DND-41 (cell line): ENCODE results near the gene SPOPL.

Source experiments
- ATAC-seq: fragments of 200-7000 bp; cut with Tn5 transposase; 3 replicates; pipeline ENCODE4 v1.9.1; 2021; ENCODE audit warnings: low read depth; ENCODE audit not compliant: insufficient read depth
- DNase-seq: peaks from one replicate; pipeline ENCODE4 v3.0.0-alpha.2; 2020
- H2AFZ ChIP-seq: 2 replicates; pipeline ENCODE4 v1.6.0; 2012; ENCODE audit warnings: low read depth, low read length
- H3K27ac ChIP-seq: 2 replicates; pipeline ENCODE4 v1.5.1; 2012; ENCODE audit warnings: low read length, inconsistent platforms
- H3K27me3 ChIP-seq: fragments of 200-600 bp; sonication (generic); 2 replicates; pipeline ENCODE4 v1.6.0; 2012; ENCODE audit warnings: low read length, mild to moderate bottlenecking, inconsistent platforms; ENCODE audit not compliant: insufficient read depth, poor library complexity
- H3K36me3 ChIP-seq: 2 replicates; pipeline ENCODE4 v1.5.1; 2012; ENCODE audit warnings: low read length, inconsistent platforms; ENCODE audit not compliant: insufficient read depth
- H3K4me1 ChIP-seq: 2 replicates; pipeline ENCODE4 v1.5.1; 2012; ENCODE audit warnings: mild to moderate bottlenecking, low read length; ENCODE audit not compliant: insufficient read depth
- H3K4me2 ChIP-seq: 2 replicates; pipeline ENCODE4 v1.6.0; 2012; ENCODE audit warnings: mild to moderate bottlenecking, moderate library complexity, low read length, inconsistent platforms; ENCODE audit not compliant: insufficient read depth
- H3K4me3 ChIP-seq, 2 experiments: fragments of 200-600 bp in 1 of 2; shearing (Covaris generic) in 1 of 2; 2 replicates each; pipeline ENCODE4 v1.5.1; 2012 to 2016; ENCODE audit warnings: inconsistent platforms in 2 of 2, low read length in 2 of 2, mild to moderate bottlenecking in 2 of 2, low read depth in 1 of 2, moderate library complexity in 1 of 2
- H3K79me2 ChIP-seq: 2 replicates; pipeline ENCODE4 v1.6.0; 2012; ENCODE audit warnings: low read length, inconsistent platforms; ENCODE audit not compliant: insufficient read depth
- H3K9ac ChIP-seq: 2 replicates; pipeline ENCODE4 v1.6.0; 2012; ENCODE audit warnings: low read depth, mild to moderate bottlenecking, inconsistent platforms, low read length, moderate library complexity
- H3K9me3 ChIP-seq: 2 replicates; pipeline ENCODE4 v1.5.1; 2012; ENCODE audit warnings: low read length, moderate library complexity, mild to moderate bottlenecking, inconsistent platforms; ENCODE audit not compliant: insufficient read depth, severe bottlenecking
- H4K20me1 ChIP-seq: 2 replicates; pipeline ENCODE4 v1.6.0; 2012; ENCODE audit warnings: low read length; ENCODE audit not compliant: insufficient read depth
- CTCF ChIP-seq: IDR thresholded peaks from 2 replicates; pipeline ENCODE4 v1.5.1; 2012; ENCODE audit warnings: borderline replicate concordance, low read length, moderate library complexity, mild to moderate bottlenecking; ENCODE audit not compliant: poor library complexity, severe bottlenecking; ENCODE audit errors: extremely low read depth
- EZH2 ChIP-seq: IDR thresholded peaks from 3 replicates; pipeline ENCODE4 v1.6.1; 2012; ENCODE audit warnings: borderline replicate concordance, low read depth, mild to moderate bottlenecking, moderate library complexity, low read length, inconsistent platforms; ENCODE audit not compliant: severe bottlenecking

The SPOPL gene

GRCh38 chr2:138491495-138491862 lies 10.1 kb upstream of the SPOPL start:
- DNase-seq (no peak), ATAC-seq (no peak)
- H3K79me2 ChIP-seq: no peaks in the 10 kb centered on the region
- H3K9ac ChIP-seq: no peak overlapping the region
- TF ChIP-seq EZH2: no peak
- TF ChIP-seq CTCF: no peak
- no peaks in the 10 kb centered on the region for H3K27me3 ChIP-seq
- H4K20me1 ChIP-seq: no peaks in the 10 kb centered on the region
- H3K4me3 ChIP-seq: no peak overlapping the region
- H3K36me3 ChIP-seq: no peaks in the 10 kb centered on the region
- H2AFZ ChIP-seq: no peak overlapping the region
- H3K4me2 ChIP-seq: no peak overlapping the region
- no peak overlapping the region for H3K27ac ChIP-seq
- no peaks in the 10 kb centered on the region for H3K9me3 ChIP-seq
- H3K4me1 ChIP-seq: no peaks in the 10 kb centered on the region

- H3K9me3 ChIP-seq: no peaks in the 10 kb centered on the region
- H3K4me1 ChIP-seq: no peaks in the 10 kb centered on the region
- no peak overlapping the region for H2AFZ ChIP-seq
- H3K9ac ChIP-seq: no peak overlapping the region
- H4K20me1 ChIP-seq: no peaks in the 10 kb centered on the region
- no peaks in the 10 kb centered on the region for H3K36me3 ChIP-seq
- H3K79me2 ChIP-seq: no peaks in the 10 kb centered on the region
- H3K27me3 ChIP-seq: no peaks in the 10 kb centered on the region
- DNase-seq (no peak), ATAC-seq (no peak)
- H3K4me2 ChIP-seq: no peak overlapping the region
- H3K27ac ChIP-seq: no peak overlapping the region
- no peak overlapping the region for H3K4me3 ChIP-seq
- TF ChIP-seq EZH2 (no peak), CTCF (no peak)
Observed at GRCh38 chr2:138492160-138492559, 9.4 kb upstream of the SPOPL start.

- no peak overlapping the region for H3K9ac ChIP-seq
- DNase-seq (no peak), ATAC-seq (no peak)
- no peaks in the 10 kb centered on the region for H3K36me3 ChIP-seq
- no peak overlapping the region for H3K4me3 ChIP-seq
- H3K4me2 ChIP-seq: no peak overlapping the region
- no peak overlapping the region for H2AFZ ChIP-seq
- H3K27ac ChIP-seq: no peak overlapping the region
- no peaks in the 10 kb centered on the region for H3K27me3 ChIP-seq
- H3K4me1 ChIP-seq: no peaks in the 10 kb centered on the region
- TF ChIP-seq CTCF (no peak), EZH2 (no peak)
- no peaks in the 10 kb centered on the region for H4K20me1 ChIP-seq
- H3K79me2 ChIP-seq: no peaks in the 10 kb centered on the region
- no peaks in the 10 kb centered on the region for H3K9me3 ChIP-seq
Observed at GRCh38 chr2:138493334-138493733, 8.2 kb upstream of the SPOPL start.
